GM19372 (cell line): ENCODE measurements around the gene GALNT13.
"Not testable (repeated sequence)": the region's sequence is repeated elsewhere in the genome, so short reads cannot be mapped to it uniquely, and the experiment has no call there.

Experiments used
- ATAC-seq: cut with Tn5 transposase; IDR thresholded peaks from one replicate; pipeline ENCODE4 v1.9.1; 2021; ENCODE audit warnings: mild to moderate bottlenecking, low read depth, moderate library complexity; ENCODE audit not compliant: unreplicated experiment

GALNT13 gene

GRCh38 chr2:154457286-154457685, 585.6 kb downstream of the GALNT13 start:
- no peak for ATAC-seq

GRCh38 chr2:154459286-154459685, 587.6 kb downstream of the GALNT13 start:
- no peak for ATAC-seq

GRCh38 chr2:154462634-154463033, 590.9 kb downstream of the GALNT13 start:
- ATAC-seq = no peak

GRCh38 chr2:154466226-154466625, 594.5 kb downstream of the GALNT13 start:
- no peak for ATAC-seq

- ATAC-seq = no peak
These were observed 598.7 kb downstream of the GALNT13 start for GRCh38 chr2:154470376-154470775.

GRCh38 chr2:154471492-154471891, 599.8 kb downstream of the GALNT13 start:
- ATAC-seq = not testable (repeated sequence)

GRCh38 chr2:154477319-154477718, 605.6 kb downstream of the GALNT13 start:
- no peak for ATAC-seq

- ATAC-seq = no peak
These were observed 608.8 kb downstream of the GALNT13 start for GRCh38 chr2:154480521-154480920.

GRCh38 chr2:154481336-154481735, 609.6 kb downstream of the GALNT13 start:
- ATAC-seq = no peak

- ATAC-seq = no peak
These were observed 612.8 kb downstream of the GALNT13 start for GRCh38 chr2:154484338-154485099.

GRCh38 chr2:154488801-154489200, 617.1 kb downstream of the GALNT13 start:
- no peak for ATAC-seq

- ATAC-seq = no peak
These were observed 617.6 kb downstream of the GALNT13 start for GRCh38 chr2:154489266-154489858.

- no peak for ATAC-seq
These were observed 618.8 kb downstream of the GALNT13 start for GRCh38 chr2:154490530-154490929.

- ATAC-seq = no peak
These were observed 623.7 kb downstream of the GALNT13 start for GRCh38 chr2:154495455-154495868.

GRCh38 chr2:154497019-154497418, 625.3 kb downstream of the GALNT13 start:
- ATAC-seq = no peak
